ENCODE measurements around the gene CHD2.

The CHD2 gene

DNA sequence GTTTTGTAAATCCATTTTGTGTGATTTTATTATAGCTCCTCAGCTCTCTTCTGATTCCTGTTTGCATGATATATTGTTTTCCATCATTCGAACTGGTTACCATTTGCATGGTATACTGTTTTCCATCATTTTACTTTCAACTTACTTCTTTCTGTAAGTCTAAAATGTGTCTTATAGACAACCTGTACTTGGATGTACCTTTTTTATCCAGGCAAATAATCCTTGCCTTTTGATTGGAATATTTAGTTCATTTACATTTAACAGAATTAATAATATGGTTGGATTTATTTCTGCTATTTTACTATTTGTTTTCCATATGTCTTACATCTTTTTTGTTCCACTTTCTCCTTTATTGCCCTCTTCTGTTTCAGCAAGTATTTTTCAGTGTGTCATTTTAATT is 62.8 kb downstream of the CHD2 start:
- no peak overlapping the region for H3K27ac Mint-ChIP-seq
- H3K9me3 Mint-ChIP-seq: no peaks in the 10 kb centered on the region
- peaks cover 59% of the 10 kb centered on the region for H3K36me3 Mint-ChIP-seq (ENCODE audit: low read depth)
- peaks cover 20% of the 10 kb centered on the region for H3K4me1 Mint-ChIP-seq (ENCODE audit: low read depth)
- H3K27me3 Mint-ChIP-seq (ENCODE audit: low read depth): no peaks in the 10 kb centered on the region
- H3K4me3 Mint-ChIP-seq: no peak overlapping the region

DNA sequence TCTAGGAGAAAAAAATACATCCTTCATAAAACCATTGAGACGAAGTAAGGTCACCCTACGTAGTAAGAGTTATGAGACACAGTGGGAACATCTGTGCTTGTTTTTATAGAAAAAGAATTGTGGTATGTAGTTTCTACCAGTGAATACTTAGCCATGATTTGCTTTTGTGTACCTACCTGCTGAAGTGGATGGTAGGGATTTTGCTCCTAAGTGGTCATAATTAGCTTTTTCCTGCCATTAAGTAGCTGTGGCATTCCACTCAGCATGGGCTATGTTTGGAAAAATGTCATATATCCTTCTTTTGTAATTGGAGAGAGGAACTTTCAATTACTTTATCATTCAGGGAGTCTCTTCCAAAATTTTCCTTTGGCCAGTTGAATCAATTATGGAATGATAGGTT is 63.7 kb downstream of the CHD2 start:
- no peak overlapping the region for H3K4me3 Mint-ChIP-seq
- no peaks in the 10 kb centered on the region for H3K9me3 Mint-ChIP-seq
- H3K27me3 Mint-ChIP-seq (ENCODE audit: low read depth): no peaks in the 10 kb centered on the region
- H3K27ac Mint-ChIP-seq: no peak overlapping the region
- H3K36me3 Mint-ChIP-seq (ENCODE audit: low read depth): peaks cover 56% of the 10 kb centered on the region
- H3K4me1 Mint-ChIP-seq (ENCODE audit: low read depth): peaks cover 18% of the 10 kb centered on the region

DNA sequence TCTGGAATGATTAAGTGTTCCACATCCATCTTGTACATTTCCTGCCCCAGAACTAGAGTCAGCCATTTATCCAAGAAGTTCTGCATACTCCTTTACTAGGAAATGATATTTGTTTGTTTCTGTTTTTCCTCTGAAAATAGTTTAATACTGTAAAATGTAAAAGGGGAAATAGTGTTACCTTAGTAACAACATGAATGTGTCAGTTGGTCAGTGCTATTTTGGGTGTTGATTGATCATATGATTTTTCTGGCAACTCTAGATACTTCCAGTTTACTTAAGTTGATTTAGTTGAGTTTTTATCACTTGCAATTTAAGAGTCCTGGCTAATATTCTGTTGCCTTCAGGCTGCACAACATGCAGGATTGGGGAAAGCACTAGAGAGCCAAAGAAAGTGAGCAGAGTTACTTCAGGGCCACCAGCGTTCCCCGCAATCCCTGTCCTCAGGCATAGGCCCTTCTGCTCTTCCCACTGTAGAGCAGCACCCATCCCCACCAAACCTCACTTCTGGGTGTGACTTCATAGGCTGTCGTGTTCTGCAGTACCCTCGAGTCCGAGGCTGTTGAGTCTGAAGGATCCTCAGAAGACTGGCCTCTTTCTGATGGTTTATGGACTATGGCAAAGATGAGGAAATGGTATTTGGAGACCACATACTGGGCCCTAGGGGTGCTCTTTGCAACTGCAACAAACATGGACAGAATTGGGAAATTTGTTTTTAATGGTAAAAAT is 69.0 kb downstream of the CHD2 start:
- Mint-ChIP-seq H3K4me3 (no peak overlapping the region), H3K27me3 (ENCODE audit: low read depth) (no peaks in the 10 kb centered on the region), H3K27ac (no peak overlapping the region), H3K4me1 (ENCODE audit: low read depth) (peaks cover 14% of the 10 kb centered on the region), H3K9me3 (no peaks in the 10 kb centered on the region), H3K36me3 (ENCODE audit: low read depth) (peaks cover 54% of the 10 kb centered on the region)

- no peaks in the 10 kb centered on the region for H3K27me3 Mint-ChIP-seq (ENCODE audit: low read depth)
- H3K4me1 Mint-ChIP-seq (ENCODE audit: low read depth): peaks cover 22% of the 10 kb centered on the region
- H3K27ac Mint-ChIP-seq: no peak overlapping the region
- H3K4me3 Mint-ChIP-seq: no peak overlapping the region
- peaks cover 59% of the 10 kb centered on the region for H3K36me3 Mint-ChIP-seq (ENCODE audit: low read depth)
- no peaks in the 10 kb centered on the region for H3K9me3 Mint-ChIP-seq
These were observed 70.5 kb downstream of the CHD2 start for GRCh38 chr15:92970656-92971055.

- H3K4me1 Mint-ChIP-seq (ENCODE audit: low read depth): peaks cover 22% of the 10 kb centered on the region
- no peaks in the 10 kb centered on the region for H3K9me3 Mint-ChIP-seq
- H3K27me3 Mint-ChIP-seq (ENCODE audit: low read depth): no peaks in the 10 kb centered on the region
- peaks cover 61% of the 10 kb centered on the region for H3K36me3 Mint-ChIP-seq (ENCODE audit: low read depth)
- H3K4me3 Mint-ChIP-seq: no peak overlapping the region
- peak overlapping the region; percentile 65 for H3K27ac Mint-ChIP-seq
These were observed 71.0 kb downstream of the CHD2 start for GRCh38 chr15:92971081-92971480.

DNA sequence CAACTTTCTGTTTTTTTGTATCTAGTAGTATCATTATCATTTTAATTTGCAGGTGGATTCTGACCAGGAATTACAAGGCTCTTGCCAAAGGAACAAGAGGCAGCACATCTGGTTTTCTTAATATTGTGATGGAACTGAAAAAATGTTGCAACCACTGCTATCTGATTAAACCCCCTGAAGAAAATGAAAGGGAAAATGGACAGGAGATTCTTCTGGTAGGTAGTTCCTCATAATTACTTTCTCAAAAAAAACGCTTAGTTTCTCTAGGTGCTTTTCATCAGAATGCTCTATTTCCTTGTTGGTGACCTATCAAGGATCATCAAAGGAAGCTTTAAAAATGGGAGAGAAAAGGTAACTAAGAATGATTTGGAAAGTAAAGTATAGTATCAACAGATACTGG is 71.6 kb downstream of the CHD2 start:
- H3K27me3 Mint-ChIP-seq (ENCODE audit: low read depth): no peaks in the 10 kb centered on the region
- no peak overlapping the region for H3K4me3 Mint-ChIP-seq
- peaks cover 24% of the 10 kb centered on the region for H3K4me1 Mint-ChIP-seq (ENCODE audit: low read depth)
- H3K9me3 Mint-ChIP-seq: no peaks in the 10 kb centered on the region
- H3K36me3 Mint-ChIP-seq (ENCODE audit: low read depth): peaks cover 61% of the 10 kb centered on the region
- peak overlapping the region; percentile 65 for H3K27ac Mint-ChIP-seq

- Mint-ChIP-seq H3K27me3 (ENCODE audit: low read depth) (no peaks in the 10 kb centered on the region), H3K9me3 (no peaks in the 10 kb centered on the region), H3K4me1 (ENCODE audit: low read depth) (peaks cover 32% of the 10 kb centered on the region), H3K4me3 (no peak overlapping the region), H3K36me3 (ENCODE audit: low read depth) (peaks cover 70% of the 10 kb centered on the region), H3K27ac (peak overlapping the region; percentile 20)
These were observed 74.2 kb downstream of the CHD2 start for GRCh38 chr15:92974183-92974915.

- no peaks in the 10 kb centered on the region for H3K9me3 Mint-ChIP-seq
- peaks cover 47% of the 10 kb centered on the region for H3K36me3 Mint-ChIP-seq (ENCODE audit: low read depth)
- no peak overlapping the region for H3K4me3 Mint-ChIP-seq
- peak overlapping the region; percentile 42 for H3K27ac Mint-ChIP-seq
- no peaks in the 10 kb centered on the region for H3K27me3 Mint-ChIP-seq (ENCODE audit: low read depth)
- peaks cover 28% of the 10 kb centered on the region for H3K4me1 Mint-ChIP-seq (ENCODE audit: low read depth)
These were observed 79.0 kb downstream of the CHD2 start for GRCh38 chr15:92979011-92979701.

DNA sequence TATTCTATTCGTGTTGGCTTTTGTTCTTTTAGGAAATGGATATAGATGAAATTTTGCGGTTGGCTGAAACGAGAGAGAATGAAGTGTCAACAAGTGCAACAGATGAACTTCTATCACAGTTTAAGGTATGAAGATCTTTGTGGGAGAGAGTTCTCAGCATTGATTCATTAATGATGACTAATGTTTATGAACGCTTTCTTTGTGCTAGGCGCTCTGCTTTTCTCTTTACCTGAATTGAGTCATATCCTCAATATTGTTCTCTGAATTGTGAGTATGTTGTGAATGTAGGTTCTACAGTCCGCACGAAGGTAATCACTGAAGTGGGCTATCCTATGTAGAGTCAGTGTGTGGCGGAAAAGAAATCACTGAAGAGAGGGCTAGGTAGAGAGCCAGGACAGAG is 81.2 kb downstream of the CHD2 start:
- Mint-ChIP-seq H3K36me3 (ENCODE audit: low read depth) (peaks cover 46% of the 10 kb centered on the region), H3K4me3 (no peak overlapping the region), H3K27me3 (ENCODE audit: low read depth) (no peaks in the 10 kb centered on the region), H3K9me3 (no peaks in the 10 kb centered on the region), H3K27ac (no peak overlapping the region), H3K4me1 (ENCODE audit: low read depth) (peaks cover 19% of the 10 kb centered on the region)

DNA sequence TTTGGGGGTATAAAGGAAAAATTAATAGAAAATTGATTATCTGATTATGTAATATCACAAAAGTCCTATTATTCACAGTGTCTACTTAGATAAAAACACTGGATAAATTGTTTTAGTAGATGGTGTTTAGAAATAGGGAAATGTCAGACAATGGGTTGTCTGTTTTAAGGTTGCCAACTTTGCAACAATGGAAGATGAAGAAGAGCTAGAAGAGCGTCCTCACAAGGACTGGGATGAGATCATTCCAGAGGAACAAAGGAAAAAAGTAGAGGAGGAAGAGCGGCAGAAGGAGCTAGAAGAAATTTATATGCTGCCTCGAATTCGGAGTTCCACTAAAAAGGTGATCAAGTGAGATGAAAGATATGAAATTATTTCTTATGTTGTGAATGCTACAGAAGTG is 84.0 kb downstream of the CHD2 start:
- H3K4me3 Mint-ChIP-seq: no peak overlapping the region
- H3K27me3 Mint-ChIP-seq (ENCODE audit: low read depth): no peaks in the 10 kb centered on the region
- no peaks in the 10 kb centered on the region for H3K9me3 Mint-ChIP-seq
- peaks cover 35% of the 10 kb centered on the region for H3K36me3 Mint-ChIP-seq (ENCODE audit: low read depth)
- peaks cover 8% of the 10 kb centered on the region for H3K4me1 Mint-ChIP-seq (ENCODE audit: low read depth)
- H3K27ac Mint-ChIP-seq: no peak overlapping the region

DNA sequence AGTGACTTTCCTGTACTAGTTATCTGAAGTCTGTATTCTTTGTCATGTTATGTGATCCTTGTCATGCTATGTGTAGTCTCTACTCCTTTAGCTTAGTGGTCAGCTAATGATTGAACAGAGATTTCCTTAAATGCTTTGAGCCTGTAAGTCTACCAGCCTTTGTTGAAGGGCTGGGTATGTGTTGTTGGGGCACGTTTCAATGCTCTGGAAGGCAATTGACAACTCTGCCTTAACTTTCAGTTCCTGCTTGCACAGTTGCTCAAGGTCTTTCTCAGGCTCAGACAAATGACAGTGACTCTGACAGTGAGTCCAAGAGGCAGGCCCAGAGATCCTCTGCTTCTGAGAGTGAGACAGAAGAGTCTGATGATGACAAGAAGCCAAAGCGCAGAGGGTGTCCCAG is 89.3 kb downstream of the CHD2 start:
- no peaks in the 10 kb centered on the region for H3K27me3 Mint-ChIP-seq (ENCODE audit: low read depth)
- H3K36me3 Mint-ChIP-seq (ENCODE audit: low read depth): peaks cover 49% of the 10 kb centered on the region
- H3K9me3 Mint-ChIP-seq: no peaks in the 10 kb centered on the region
- peaks cover 7% of the 10 kb centered on the region for H3K4me1 Mint-ChIP-seq (ENCODE audit: low read depth)
- H3K27ac Mint-ChIP-seq: no peak overlapping the region
- no peak overlapping the region for H3K4me3 Mint-ChIP-seq

DNA sequence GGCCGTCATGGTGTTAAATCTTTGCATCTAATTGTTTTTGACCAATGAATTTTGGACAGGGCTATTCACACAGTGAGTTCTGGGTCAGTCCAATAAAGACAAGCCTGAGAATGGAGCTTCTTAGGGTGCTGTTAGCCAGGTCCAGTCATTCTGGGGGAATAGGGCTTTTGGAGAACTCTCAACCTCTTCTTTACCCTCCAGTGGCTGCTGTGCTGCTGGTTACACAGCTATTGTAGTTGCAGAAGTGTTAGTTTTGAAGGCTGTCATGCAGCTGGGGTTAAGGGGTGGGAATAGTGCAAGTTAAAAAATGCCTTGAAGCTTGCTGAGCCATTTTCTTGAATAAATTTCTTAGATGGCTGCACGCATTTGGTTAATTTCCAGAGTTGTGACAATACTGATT is 89.9 kb downstream of the CHD2 start:
- no peaks in the 10 kb centered on the region for H3K9me3 Mint-ChIP-seq
- H3K36me3 Mint-ChIP-seq (ENCODE audit: low read depth): peaks cover 51% of the 10 kb centered on the region
- H3K4me3 Mint-ChIP-seq: no peak overlapping the region
- peaks cover 8% of the 10 kb centered on the region for H3K4me1 Mint-ChIP-seq (ENCODE audit: low read depth)
- H3K27ac Mint-ChIP-seq: no peak overlapping the region
- no peaks in the 10 kb centered on the region for H3K27me3 Mint-ChIP-seq (ENCODE audit: low read depth)

- no peak overlapping the region for H3K27ac Mint-ChIP-seq
- peaks cover 60% of the 10 kb centered on the region for H3K36me3 Mint-ChIP-seq (ENCODE audit: low read depth)
- no peaks in the 10 kb centered on the region for H3K9me3 Mint-ChIP-seq
- H3K4me3 Mint-ChIP-seq: no peak overlapping the region
- no peaks in the 10 kb centered on the region for H3K27me3 Mint-ChIP-seq (ENCODE audit: low read depth)
- peaks cover 19% of the 10 kb centered on the region for H3K4me1 Mint-ChIP-seq (ENCODE audit: low read depth)
These were observed 92.6 kb downstream of the CHD2 start for GRCh38 chr15:92992720-92993119.

DNA sequence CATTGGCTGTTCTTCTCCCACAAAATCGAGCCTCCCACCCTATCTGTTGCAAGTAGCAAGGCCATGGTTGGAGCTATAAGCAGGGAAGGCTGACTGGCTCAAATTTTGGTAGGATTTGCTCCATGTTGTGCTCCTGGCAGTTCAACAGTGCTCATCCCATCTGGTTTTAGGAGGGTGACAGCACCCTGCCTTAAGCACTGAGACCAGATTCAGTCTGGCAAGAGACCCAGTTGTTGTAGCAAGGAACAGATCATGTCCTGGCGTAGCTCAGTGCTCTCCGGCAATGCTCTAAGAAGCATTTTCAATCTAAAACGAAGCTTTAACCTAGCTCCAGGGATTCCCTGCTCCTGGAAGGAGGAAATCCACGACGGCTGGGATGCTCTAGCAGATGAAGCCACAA is 97.7 kb downstream of the CHD2 start:
- H3K4me3 Mint-ChIP-seq: no peak overlapping the region
- peaks cover 60% of the 10 kb centered on the region for H3K36me3 Mint-ChIP-seq (ENCODE audit: low read depth)
- no peaks in the 10 kb centered on the region for H3K27me3 Mint-ChIP-seq (ENCODE audit: low read depth)
- H3K9me3 Mint-ChIP-seq: no peaks in the 10 kb centered on the region
- H3K4me1 Mint-ChIP-seq (ENCODE audit: low read depth): peaks cover 21% of the 10 kb centered on the region
- peak overlapping the region; percentile 56 for H3K27ac Mint-ChIP-seq

- H3K36me3 Mint-ChIP-seq (ENCODE audit: low read depth): peaks cover 57% of the 10 kb centered on the region
These were observed 101.0 kb downstream of the CHD2 start for GRCh38 chr15:93001156-93001555.

More at GRCh38 chr15:93001156-93001555, 101.0 kb downstream of the CHD2 start:
- Mint-ChIP-seq H3K4me3 (no peak overlapping the region), H3K9me3 (no peaks in the 10 kb centered on the region), H3K27ac (no peak overlapping the region), H3K4me1 (ENCODE audit: low read depth) (peaks cover 16% of the 10 kb centered on the region), H3K27me3 (ENCODE audit: low read depth) (no peaks in the 10 kb centered on the region)

All from T-helper 1 cell treated with Interleukin-12 subunit alpha and Interleukin-12 subunit beta and Interleukin-4 antibody, amounts not matched to agents 30 μg/mL and 1 μg/mL, for 36 hours (primary cell).